HTR-8/SVneo (cell line): ENCODE measurements around the gene PCDHGB6.
"Not testable (repeated sequence)": the region's sequence is repeated elsewhere in the genome, so short reads cannot be mapped to it uniquely, and the experiment has no call there.

Experiments used
- DNase-seq: peaks from one replicate; pipeline ENCODE4 v3.0.0; 2011; ENCODE audit warnings: low spot score, mixed read lengths; ENCODE audit not compliant: insufficient read length
- FAIRE-seq: peaks from 2 replicates; lab custom pipeline; 2011; peaks lifted over from hg19 to GRCh38; lab: Jason Lieb, UNC

The PCDHGB6 gene

GRCh38 chr5:141407790-141408505 lies at the start of gene PCDHGB6:
Gene PCDHGB6, plus strand, starts transcription at chr5:141408021. Its CDS starts 182 bp downstream, at chr5:141408203.
- not testable (repeated sequence) for DNase-seq, FAIRE-seq

- DNase-seq (no peak), FAIRE-seq (no peak)
These were observed 47.9 kb upstream of the PCDHGB6 start, which contains the start of gene PCDHGB2 for GRCh38 chr5:141359790-141360426. Gene PCDHGB2, plus strand, starts transcription at chr5:141359994. Its CDS starts 142 bp downstream, at chr5:141360136.

- FAIRE-seq (no peak), DNase-seq (no peak)
These were observed 47.1 kb upstream of the PCDHGB6 start for GRCh38 chr5:141360685-141361084.

GRCh38 chr5:141362719-141363118 lies 45.1 kb upstream of the PCDHGB6 start:
- DNase-seq (no peak), FAIRE-seq (no peak)

GRCh38 chr5:141363952-141364660 lies 43.7 kb upstream of the PCDHGB6 start, which contains the start of gene PCDHGA5:
Gene PCDHGA5, plus strand, starts transcription at chr5:141364162. Its CDS starts 169 bp downstream, at chr5:141364331.
- DNase-seq (no peak), FAIRE-seq (no peak)

- no peak for FAIRE-seq
- no peak for DNase-seq
These were observed 41.6 kb upstream of the PCDHGB6 start for GRCh38 chr5:141366016-141366896.

- FAIRE-seq (no peak), DNase-seq (no peak)
These were observed 37.6 kb upstream of the PCDHGB6 start, which contains the start of gene PCDHGB3 for GRCh38 chr5:141369994-141370848. Gene PCDHGB3, plus strand, starts transcription at chr5:141370242. Its CDS starts 153 bp downstream, at chr5:141370395.

GRCh38 chr5:141371572-141372475 lies 36.0 kb upstream of the PCDHGB6 start:
- DNase-seq: no peak
- no peak for FAIRE-seq

- FAIRE-seq (no peak), DNase-seq (peak; percentile 41)
These were observed 34.0 kb upstream of the PCDHGB6 start, which contains the start of gene PCDHGA6 for GRCh38 chr5:141373673-141374317. Gene PCDHGA6, plus strand, starts transcription at chr5:141373891. Its CDS starts 193 bp downstream, at chr5:141374084.

GRCh38 chr5:141374627-141375026 lies 33.2 kb upstream of the PCDHGB6 start:
- FAIRE-seq (no peak), DNase-seq (no peak)

- not testable (repeated sequence) for DNase-seq, FAIRE-seq
These were observed 32.2 kb upstream of the PCDHGB6 start for GRCh38 chr5:141375444-141376155.

GRCh38 chr5:141382469-141383294 lies 25.1 kb upstream of the PCDHGB6 start, which contains the start of gene PCDHGA7:
Gene PCDHGA7, plus strand, starts transcription at chr5:141382742. Its CDS starts 158 bp downstream, at chr5:141382900.
- DNase-seq: peak; percentile 14
- no peak for FAIRE-seq

GRCh38 chr5:141383345-141383744 lies 24.5 kb upstream of the PCDHGB6 start:
- DNase-seq: no peak
- FAIRE-seq: no peak

- DNase-seq (no peak), FAIRE-seq (peak; percentile 20)
These were observed 23.2 kb upstream of the PCDHGB6 start for GRCh38 chr5:141384471-141385267.
